Measurements from ENCODE around the gene RGN.

RGN gene

DNA sequence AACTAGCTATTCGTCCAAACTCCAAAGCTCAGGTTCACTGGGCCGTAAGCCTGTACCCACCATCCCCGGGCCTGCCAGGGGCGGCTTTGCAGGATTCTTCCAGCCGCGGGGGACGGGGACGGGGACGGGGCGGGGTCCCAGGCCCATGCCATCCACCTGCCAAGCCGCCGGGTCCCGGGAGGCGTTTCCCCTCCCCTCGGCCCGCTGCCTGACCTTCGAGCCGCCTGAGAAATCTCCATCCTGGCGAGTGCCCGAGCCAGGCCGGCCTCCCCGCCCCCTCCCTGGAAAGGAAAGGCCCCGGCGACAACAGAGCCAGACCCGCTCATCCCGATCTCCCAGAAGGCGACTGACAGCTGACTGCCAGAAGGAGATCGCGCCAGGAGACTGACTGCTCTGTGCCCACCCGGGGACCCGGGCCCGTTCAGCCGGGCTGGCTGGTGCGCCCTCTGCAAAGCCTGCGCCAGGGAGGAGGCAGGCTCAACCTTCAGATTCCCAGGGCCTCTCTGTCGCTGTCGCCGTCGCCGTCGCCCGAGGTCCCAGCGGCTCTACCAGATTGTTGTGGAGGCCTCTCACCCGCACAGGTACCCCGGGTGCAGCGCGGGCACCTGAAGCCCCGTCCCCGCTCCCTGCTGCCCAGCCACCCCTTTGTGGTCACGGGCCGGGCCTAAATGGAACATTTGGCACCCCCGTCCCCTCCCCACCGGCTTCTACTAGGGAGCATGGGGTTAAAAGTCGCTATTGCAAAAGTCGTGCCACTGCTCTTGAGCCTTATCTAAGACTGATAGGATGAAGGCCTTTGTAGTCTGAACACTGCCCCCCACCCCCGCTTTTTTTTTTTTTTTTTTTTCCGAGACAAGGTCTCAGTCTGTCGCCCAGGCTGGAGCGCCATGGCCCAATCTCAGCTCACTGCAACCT is at the start of gene RGN:
Gene RGN, plus strand, starts transcription at position 315 of the 915 bp plus-strand sequence. CDS start 2,702 bp downstream, outside the sequence.
- no peak for TF ChIP-seq POLR2A (IDR thresholded peaks at IDR 0.05; ENCODE audit: low read length)
- TF ChIP-seq GATA1 (IDR thresholded peaks at IDR 0.05; ENCODE audit: low read depth, low read length), result no peak
- no peak for DNase-seq

DNA sequence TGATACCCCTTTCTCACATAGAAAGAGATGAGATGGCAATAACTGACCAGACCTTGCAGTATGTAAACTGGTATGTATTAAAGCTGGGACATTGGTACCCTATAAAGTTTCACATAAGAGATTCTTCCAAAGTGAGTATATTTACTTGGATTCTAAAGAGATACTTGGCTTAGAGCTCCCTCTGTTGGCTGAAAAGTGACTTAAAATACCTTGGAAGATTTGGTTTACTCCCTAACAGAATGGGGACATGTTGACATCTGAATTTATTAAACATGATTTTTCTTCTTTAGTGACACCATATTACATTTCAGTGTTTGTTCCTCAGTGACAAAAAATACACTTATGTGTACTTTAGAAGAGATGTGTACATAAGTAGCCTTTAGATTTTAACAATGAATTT is 47.9 kb upstream of the RGN start:
- DNase-seq, result peak; percentile 55 to 75
- TF ChIP-seq GATA1 (IDR thresholded peaks at IDR 0.05; ENCODE audit: low read depth, low read length) (no peak), POLR2A (IDR thresholded peaks at IDR 0.05; ENCODE audit: low read length) (no peak)

DNA sequence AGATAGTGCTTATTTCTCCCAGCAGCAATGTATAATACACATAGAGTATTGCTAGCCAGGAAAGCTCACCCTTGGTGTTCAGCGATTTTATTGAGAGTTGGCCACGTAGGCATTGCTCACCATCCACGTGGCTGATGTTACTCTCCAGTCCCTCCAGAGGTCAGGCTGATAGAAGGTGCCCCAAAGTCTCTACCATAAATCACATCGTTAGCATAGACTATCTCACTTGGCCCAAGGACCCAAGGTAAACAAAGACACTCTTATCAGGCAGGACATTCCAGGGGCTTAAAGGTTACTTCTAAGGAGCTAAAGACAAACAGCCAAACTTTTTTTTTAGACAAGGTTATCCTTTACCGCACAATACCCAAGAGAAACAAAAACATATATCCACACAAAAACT is 30.3 kb upstream of the RGN start:
- no peak for TF ChIP-seq POLR2A (IDR thresholded peaks at IDR 0.05; ENCODE audit: low read length)
- no peak for TF ChIP-seq GATA1 (IDR thresholded peaks at IDR 0.05; ENCODE audit: low read depth, low read length)
- DNase-seq, result no peak

DNA sequence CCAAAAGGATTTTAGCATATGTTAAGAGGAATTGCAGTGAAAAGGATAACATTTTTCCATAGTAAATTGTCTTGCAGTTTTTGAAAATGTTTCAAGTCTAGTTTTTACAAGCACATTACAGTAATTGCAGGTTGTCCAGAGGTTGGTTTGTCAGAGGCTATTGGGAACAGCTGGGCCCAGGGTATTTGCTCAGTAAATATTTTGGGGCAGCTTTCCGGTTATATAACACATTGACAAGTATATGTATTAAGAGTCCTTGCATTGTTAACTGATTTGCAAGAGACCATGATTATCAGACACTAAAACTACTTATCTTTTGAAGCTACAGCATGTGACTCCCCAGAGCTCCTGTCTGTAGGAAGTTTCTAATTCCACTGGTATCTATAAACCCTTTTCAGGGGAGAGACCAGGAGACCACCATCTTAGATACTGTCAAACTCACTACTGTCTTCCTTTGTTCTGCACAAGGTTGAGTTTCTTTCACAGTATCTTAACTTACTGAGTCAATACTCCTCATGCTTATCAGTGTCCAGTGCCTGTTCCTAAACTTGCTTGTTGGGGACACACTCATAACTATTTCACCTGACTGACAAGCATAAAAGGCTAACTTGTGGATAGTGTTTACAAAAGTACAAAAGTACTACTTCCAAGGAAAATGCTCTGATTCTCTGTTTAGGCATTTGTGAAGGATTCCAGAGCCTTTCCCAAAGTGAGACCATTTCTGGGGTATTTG is 18.9 kb upstream of the RGN start:
- TF ChIP-seq POLR2A (IDR thresholded peaks at IDR 0.05; ENCODE audit: low read length) (no peak), GATA1 (IDR thresholded peaks at IDR 0.05; ENCODE audit: low read depth, low read length) (no peak)

DNA sequence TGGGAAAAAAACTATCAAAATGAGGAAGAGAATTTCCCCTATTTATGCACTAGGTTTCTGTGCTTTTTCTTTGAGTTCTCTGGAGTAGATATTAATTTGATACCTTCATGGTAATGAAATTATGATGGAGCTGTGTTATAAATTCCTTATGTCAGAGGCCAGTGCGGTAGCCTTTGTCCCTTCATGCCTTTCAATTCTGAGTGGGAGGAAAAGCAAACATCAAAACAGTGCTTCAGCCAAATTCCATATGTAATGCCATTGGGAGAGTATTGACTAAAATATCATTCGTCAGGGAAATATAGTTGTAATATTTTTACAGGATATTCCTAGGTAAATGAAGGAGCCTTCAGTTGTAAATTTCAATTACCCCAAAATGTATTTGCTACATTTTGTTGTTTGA is 17.5 kb upstream of the RGN start:
- DNase-seq, result no peak
- TF ChIP-seq GATA1 (IDR thresholded peaks at IDR 0.05; ENCODE audit: low read depth, low read length) (no peak), POLR2A (IDR thresholded peaks at IDR 0.05; ENCODE audit: low read length) (no peak)

More for the DNA sequence above, 18.9 kb upstream of the RGN start:
- DNase-seq, result no peak

DNA sequence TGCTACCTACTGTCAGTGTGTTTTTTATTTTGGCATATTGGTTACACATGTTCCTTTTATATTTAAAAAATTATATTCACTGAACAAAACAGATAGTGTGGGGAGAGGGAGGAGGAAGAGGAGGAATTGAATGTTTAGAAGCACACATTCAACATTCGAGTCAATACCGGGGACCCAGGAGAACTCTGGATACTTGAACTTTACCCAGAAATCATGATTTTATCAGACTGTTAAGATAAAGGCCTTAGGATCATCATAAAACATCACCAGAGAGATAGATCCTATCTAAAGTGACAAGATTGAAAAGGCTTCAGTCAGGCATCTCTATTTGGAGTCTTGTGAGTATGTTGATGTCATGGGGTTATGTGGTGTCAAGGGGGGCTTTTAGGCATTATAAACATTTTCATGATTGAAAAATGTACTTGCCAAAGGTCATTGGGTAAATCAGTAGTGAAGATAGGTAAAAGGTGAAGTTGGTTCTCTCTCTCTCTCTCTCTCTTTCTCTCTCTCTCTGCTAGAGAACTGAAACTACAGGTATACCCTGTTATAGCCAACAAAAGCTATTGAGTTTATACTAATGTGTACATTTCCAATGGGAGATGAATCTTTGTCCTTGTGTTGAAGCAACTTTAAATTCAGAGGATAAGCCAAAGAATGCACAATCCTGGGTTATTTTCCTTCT is 16.9 kb upstream of the RGN start:
- DNase-seq, result no peak
- no peak for TF ChIP-seq POLR2A (IDR thresholded peaks at IDR 0.05; ENCODE audit: low read length)
- no peak for TF ChIP-seq GATA1 (IDR thresholded peaks at IDR 0.05; ENCODE audit: low read depth, low read length)

DNA sequence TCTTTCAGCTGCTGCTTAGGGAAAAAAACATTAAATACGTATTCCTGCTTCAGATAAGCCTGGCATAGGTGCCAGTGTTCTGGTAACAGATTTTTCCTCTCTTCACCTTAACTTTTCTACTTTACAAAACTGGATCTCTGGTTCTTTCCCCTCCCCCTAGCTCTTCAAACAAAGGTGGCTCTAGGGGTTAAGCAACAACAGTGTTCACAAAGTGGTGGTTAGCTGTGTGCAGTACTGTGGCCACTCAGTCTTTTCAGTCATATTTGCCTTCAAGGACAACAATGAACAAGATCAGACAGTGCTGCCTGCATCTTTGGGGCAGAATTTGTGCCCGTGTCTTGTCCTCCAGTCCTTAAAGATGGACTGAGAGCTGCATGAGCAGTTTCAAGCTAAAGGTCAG is 15.1 kb upstream of the RGN start:
- no peak for DNase-seq
- TF ChIP-seq POLR2A (IDR thresholded peaks at IDR 0.05; ENCODE audit: low read length), result no peak
- TF ChIP-seq GATA1 (IDR thresholded peaks at IDR 0.05; ENCODE audit: low read depth, low read length), result no peak

DNA sequence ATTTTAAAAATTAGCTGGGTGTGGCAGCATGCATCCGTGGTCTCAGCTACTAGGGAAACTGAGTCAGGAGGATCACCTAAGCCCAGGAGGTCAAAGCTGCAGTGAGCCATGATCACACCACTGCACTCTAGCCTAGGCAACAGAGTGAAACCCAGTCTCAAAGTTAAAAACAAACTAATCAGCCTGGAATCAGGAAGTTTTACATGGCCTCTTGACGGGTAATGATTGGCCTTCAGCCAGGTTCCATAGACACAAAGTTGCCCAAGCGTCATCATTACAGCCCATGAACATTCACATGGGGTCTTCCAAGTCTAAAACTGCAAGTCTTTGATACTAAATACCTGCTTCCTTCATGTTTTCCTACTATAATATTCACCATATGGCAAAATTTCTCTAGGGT is 10.0 kb upstream of the RGN start:
- TF ChIP-seq POLR2A (IDR thresholded peaks at IDR 0.05; ENCODE audit: low read length) (no peak), GATA1 (IDR thresholded peaks at IDR 0.05; ENCODE audit: low read depth, low read length) (no peak)
- DNase-seq, result no peak

DNA sequence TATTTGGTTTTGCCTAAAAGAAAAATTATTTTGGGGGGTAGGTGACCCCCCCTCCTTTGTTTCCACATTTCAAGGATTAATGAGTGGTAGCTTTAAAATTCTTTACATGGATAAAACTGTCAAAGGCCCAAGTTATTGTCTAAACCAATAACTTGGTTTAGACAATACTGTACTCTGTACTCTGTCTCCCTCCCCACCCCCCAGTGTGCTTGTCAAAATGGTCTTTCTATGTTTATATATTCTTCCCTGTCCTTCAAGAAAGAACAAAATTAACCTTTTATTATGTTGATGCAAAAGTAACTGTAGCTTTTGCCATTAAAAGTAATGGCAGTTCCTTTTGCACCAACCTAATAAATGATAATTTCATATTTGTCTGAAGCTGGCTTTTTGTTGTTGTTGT is 9.5 kb upstream of the RGN start:
- no peak for TF ChIP-seq GATA1 (IDR thresholded peaks at IDR 0.05; ENCODE audit: low read depth, low read length)
- TF ChIP-seq POLR2A (IDR thresholded peaks at IDR 0.05; ENCODE audit: low read length), result no peak
- no peak for DNase-seq

DNA sequence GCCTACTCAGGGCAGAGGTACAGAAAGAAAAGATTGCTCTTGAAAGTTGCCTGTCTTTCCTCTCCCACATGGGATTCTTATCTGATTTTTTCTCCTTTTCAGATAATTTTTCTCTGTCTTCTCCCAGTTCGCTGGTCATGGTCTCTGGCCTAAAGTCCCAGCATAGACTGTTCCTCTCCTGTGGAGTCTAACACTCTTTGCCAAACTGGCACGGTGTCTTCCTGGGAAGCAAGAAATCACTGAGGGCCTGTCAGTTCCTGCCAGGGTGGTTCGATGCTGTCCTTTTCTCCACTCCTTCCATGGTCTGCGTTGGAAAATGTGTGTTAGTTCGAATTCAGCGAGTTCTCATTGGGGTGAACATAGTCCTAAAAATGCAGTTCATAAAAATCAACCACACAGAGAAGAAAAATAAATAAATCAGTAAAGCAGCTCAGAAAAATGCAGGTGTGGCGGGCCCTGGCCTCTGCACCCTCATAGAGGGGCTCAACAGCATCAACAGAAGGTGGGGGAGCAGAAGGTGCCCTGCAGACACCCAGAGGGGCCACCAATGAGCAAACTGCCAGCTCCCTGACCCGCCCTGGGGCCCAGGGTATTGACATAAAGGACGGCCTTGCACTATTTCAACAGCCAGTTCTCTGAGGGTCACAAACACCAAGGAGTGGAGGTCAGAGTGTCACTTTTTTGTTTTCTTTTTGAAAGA is 2.1 kb downstream of the RGN start:
- DNase-seq, result no peak
- no peak for TF ChIP-seq POLR2A (IDR thresholded peaks at IDR 0.05; ENCODE audit: low read length)
- no peak for TF ChIP-seq GATA1 (IDR thresholded peaks at IDR 0.05; ENCODE audit: low read depth, low read length)

DNA sequence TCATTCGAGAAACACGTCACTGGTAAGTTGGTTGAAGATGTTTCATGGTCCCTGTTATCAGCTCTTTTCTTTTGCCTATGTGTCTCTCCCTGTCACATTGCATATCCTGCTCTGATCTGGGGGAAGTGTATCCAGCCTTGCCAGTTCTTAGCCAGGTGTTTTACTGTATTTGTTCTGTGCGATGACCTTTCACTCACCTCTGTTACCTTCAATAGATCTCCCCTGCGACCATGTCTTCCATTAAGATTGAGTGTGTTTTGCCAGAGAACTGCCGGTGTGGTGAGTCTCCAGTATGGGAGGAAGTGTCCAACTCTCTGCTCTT is 2.6 kb downstream of the RGN start:
- DNase-seq, result no peak

DNA sequence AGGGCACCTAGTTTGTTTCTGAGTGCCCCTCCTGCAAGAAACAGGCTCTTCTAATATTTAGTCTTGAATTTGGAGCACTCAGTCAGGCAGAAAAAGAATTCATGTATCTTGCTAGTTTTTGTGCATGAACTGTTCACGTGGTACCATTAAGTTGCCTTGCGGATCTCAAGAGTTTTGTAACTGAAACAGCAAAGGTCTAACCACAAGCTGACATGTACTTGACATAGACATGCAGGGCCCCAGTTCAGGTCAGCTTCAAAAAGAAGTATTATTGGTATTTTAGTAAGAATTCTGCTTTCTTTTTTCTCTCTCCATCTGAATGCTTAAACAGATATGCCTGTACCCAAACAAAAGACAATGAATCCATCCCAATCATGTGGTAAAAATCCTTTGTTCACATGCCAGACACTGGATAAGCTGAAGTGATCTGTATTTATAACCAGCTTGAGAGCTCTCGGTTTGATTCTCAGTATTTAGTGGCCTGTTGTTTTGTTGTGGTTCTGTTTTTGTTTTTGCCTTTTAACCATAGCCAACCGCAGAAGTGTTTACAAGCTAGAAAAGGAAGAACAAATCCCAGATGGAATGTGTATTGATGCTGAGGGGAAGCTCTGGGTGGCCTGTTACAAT is 13.0 kb downstream of the RGN start:
- TF ChIP-seq POLR2A (IDR thresholded peaks at IDR 0.05; ENCODE audit: low read length) (no peak), GATA1 (IDR thresholded peaks at IDR 0.05; ENCODE audit: low read depth, low read length) (no peak)
- no peak for DNase-seq

More for the DNA sequence above, 2.6 kb downstream of the RGN start:
- TF ChIP-seq POLR2A (IDR thresholded peaks at IDR 0.05; ENCODE audit: low read length) (no peak), GATA1 (IDR thresholded peaks at IDR 0.05; ENCODE audit: low read depth, low read length) (no peak)

DNA sequence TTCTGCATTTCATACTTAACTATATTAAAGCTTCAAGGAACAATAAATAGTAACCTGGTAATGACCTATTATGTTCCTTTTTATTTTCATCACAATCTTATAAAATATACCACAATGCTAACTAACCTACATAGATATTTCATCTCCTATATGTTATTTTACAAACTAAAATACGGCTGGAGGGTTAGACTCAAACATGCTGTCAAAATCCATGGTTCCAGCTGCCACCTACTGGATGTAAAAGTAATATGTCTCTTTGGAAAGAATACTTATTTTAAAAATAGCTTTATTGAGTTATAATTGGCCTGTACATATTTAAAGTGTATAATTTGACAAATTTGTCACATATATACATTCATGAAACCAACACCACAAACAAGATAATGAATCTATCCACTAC is 15.0 kb downstream of the RGN start:
- no peak for TF ChIP-seq GATA1 (IDR thresholded peaks at IDR 0.05; ENCODE audit: low read depth, low read length)
- no peak for TF ChIP-seq POLR2A (IDR thresholded peaks at IDR 0.05; ENCODE audit: low read length)
- DNase-seq, result peak; percentile 23 to 41
